Measurements from ENCODE around the gene REEP1. TPM values are rescaled to one million over a fixed set of nuclear protein-coding genes. Genes with fewer than 3 reads are reported as not detected.
A peak's percentile ranks its signal among the peaks of the same experiment; 100 is the strongest.

REEP1 gene
- total and polyA plus RNA-seq, 2 of the 13 experiments (the other 11 are each of a cell fraction or from before 2014, with no cell fraction given): 0.27 TPM; not detected in 1

GRCh38 chr2:86195055-86195807, 142.2 kb downstream of the REEP1 start, which contains the start of gene IMMT (continued):
- TF ChIP-seq SSRP1 (CRISPR knock-in tag; IDR thresholded peaks at IDR 0.05): peak; percentile 90; the same call in 1 of the 2 replicates
- peak; percentile 58; the same call in 1 of the 2 replicates for TF ChIP-seq NFE2 (CRISPR knock-in tag; IDR thresholded peaks at IDR 0.05)
- TF ChIP-seq NFIC (IDR thresholded peaks at IDR 0.05; ENCODE audit: low read length): 0 out of 2 replicates have a peak, but pooled peaks have one; percentile 23
- peak; percentile 91; the same call in 1 of the 2 replicates for TF ChIP-seq ELF4 (CRISPR knock-in tag; IDR thresholded peaks at IDR 0.05; ENCODE audit: borderline replicate concordance)
- TF ChIP-seq SOX5 (CRISPR knock-in tag; IDR thresholded peaks at IDR 0.05; ENCODE audit: borderline replicate concordance): peak; percentile 28; the same call in 1 of the 2 replicates
- peak; percentile 77 for TF ChIP-seq FOXK1 (CRISPR knock-in tag; IDR thresholded peaks at IDR 0.05; ENCODE audit: borderline replicate concordance, low read depth)
- TF ChIP-seq KDM5B (CRISPR knock-in tag; IDR thresholded peaks at IDR 0.05; ENCODE audit: borderline replicate concordance): peak; percentile 98
- TF ChIP-seq, protein P1, sequence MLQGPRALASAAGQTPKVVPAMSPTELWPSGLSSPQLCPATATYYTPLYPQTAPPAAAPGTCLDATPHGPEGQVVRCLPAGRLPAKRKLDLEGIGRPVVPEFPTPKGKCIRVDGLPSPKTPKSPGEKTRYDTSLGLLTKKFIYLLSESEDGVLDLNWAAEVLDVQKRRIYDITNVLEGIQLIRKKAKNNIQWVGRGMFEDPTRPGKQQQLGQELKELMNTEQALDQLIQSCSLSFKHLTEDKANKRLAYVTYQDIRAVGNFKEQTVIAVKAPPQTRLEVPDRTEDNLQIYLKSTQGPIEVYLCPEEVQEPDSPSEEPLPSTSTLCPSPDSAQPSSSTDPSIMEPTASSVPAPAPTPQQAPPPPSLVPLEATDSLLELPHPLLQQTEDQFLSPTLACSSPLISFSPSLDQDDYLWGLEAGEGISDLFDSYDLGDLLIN (CRISPR knock-in tag; IDR thresholded peaks at IDR 0.05; ENCODE audit: borderline replicate concordance): peak; percentile 84; the same call in 1 of the 2 replicates
- TF ChIP-seq ZNF788 (CRISPR knock-in tag; IDR thresholded peaks at IDR 0.05; ENCODE audit: borderline replicate concordance): peak; percentile 96
- TF ChIP-seq SRSF9 (IDR thresholded peaks at IDR 0.05; ENCODE audit: borderline replicate concordance, insufficient read depth, low read depth, low read length, poor library complexity, severe bottlenecking): no peak
- TF ChIP-seq ZSCAN29 (CRISPR knock-in tag; conservative IDR thresholded peaks at IDR 0.05): peak; percentile 74
- no peak for TF ChIP-seq ZNF432 (CRISPR knock-in tag; IDR thresholded peaks at IDR 0.05; ENCODE audit: borderline replicate concordance)
- TF ChIP-seq, protein P2, sequence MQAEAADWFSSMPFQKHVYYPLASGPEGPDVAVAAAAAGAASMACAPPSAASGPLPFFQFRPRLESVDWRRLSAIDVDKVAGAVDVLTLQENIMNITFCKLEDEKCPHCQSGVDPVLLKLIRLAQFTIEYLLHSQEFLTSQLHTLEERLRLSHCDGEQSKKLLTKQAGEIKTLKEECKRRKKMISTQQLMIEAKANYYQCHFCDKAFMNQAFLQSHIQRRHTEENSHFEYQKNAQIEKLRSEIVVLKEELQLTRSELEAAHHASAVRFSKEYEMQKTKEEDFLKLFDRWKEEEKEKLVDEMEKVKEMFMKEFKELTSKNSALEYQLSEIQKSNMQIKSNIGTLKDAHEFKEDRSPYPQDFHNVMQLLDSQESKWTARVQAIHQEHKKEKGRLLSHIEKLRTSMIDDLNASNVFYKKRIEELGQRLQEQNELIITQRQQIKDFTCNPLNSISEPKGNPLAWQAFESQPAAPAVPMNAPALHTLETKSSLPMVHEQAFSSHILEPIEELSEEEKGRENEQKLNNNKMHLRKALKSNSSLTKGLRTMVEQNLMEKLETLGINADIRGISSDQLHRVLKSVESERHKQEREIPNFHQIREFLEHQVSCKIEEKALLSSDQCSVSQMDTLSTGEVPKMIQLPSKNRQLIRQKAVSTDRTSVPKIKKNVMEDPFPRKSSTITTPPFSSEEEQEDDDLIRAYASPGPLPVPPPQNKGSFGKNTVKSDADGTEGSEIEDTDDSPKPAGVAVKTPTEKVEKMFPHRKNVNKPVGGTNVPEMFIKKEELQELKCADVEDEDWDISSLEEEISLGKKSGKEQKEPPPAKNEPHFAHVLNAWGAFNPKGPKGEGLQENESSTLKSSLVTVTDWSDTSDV (CRISPR knock-in tag; IDR thresholded peaks at IDR 0.05): peak; percentile 74; the same call in 1 of the 2 replicates
- TF ChIP-seq RBM39 (IDR thresholded peaks at IDR 0.05; ENCODE audit: low read depth, low read length, poor library complexity, severe bottlenecking): peak; percentile 93
- peak; percentile 90 for TF ChIP-seq HOXA3 (CRISPR knock-in tag; IDR thresholded peaks at IDR 0.05)
- TF ChIP-seq KLF16 (CRISPR knock-in tag; IDR thresholded peaks at IDR 0.05): peak in 1 of 2 experiments; percentile 82; a peak in 2 of 4 replicates
- TF ChIP-seq, protein P3, sequence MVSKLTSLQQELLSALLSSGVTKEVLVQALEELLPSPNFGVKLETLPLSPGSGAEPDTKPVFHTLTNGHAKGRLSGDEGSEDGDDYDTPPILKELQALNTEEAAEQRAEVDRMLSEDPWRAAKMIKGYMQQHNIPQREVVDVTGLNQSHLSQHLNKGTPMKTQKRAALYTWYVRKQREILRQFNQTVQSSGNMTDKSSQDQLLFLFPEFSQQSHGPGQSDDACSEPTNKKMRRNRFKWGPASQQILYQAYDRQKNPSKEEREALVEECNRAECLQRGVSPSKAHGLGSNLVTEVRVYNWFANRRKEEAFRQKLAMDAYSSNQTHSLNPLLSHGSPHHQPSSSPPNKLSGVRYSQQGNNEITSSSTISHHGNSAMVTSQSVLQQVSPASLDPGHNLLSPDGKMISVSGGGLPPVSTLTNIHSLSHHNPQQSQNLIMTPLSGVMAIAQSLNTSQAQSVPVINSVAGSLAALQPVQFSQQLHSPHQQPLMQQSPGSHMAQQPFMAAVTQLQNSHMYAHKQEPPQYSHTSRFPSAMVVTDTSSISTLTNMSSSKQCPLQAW (CRISPR knock-in tag; IDR thresholded peaks at IDR 0.05): peak; percentile 93
- 0 out of 2 replicates have a peak, but pooled peaks have one; percentile 29 for TF ChIP-seq XBP1 (CRISPR knock-in tag; IDR thresholded peaks at IDR 0.05)
- TF ChIP-seq ZNF576 (CRISPR knock-in tag; IDR thresholded peaks at IDR 0.05): peak; percentile 89; the same call in 1 of the 2 replicates
- no peak for TF ChIP-seq REXO4 (CRISPR knock-in tag; IDR thresholded peaks at IDR 0.05; ENCODE audit: borderline replicate concordance)
- TF ChIP-seq ZNF235 (CRISPR knock-in tag; IDR thresholded peaks at IDR 0.05; ENCODE audit: borderline replicate concordance): peak; percentile 80
- TF ChIP-seq ZNF652 (CRISPR knock-in tag; IDR thresholded peaks at IDR 0.05; ENCODE audit: borderline replicate concordance, low read depth): no peak
- peak; percentile 99 for TF ChIP-seq EED (CRISPR knock-in tag; IDR thresholded peaks at IDR 0.05)
